Smooth muscle cell of the umbilical artery (primary cell): ENCODE measurements around the gene SH3BP4. TPM values are rescaled to one million over a fixed set of nuclear protein-coding genes. Genes with fewer than 3 reads are reported as not detected.

Source experiments
- total RNA-seq: library from RNA; depleted of rRNA; stranded (reverse); fragments of >200 nt; gene quantifications from 2 replicates; pipeline ENCODE4 v1.2.3, GENCODE V29; 2014

Gene SH3BP4
- 15.4 and 41.1 TPM in 2 replicates for total RNA-seq

DNA sequence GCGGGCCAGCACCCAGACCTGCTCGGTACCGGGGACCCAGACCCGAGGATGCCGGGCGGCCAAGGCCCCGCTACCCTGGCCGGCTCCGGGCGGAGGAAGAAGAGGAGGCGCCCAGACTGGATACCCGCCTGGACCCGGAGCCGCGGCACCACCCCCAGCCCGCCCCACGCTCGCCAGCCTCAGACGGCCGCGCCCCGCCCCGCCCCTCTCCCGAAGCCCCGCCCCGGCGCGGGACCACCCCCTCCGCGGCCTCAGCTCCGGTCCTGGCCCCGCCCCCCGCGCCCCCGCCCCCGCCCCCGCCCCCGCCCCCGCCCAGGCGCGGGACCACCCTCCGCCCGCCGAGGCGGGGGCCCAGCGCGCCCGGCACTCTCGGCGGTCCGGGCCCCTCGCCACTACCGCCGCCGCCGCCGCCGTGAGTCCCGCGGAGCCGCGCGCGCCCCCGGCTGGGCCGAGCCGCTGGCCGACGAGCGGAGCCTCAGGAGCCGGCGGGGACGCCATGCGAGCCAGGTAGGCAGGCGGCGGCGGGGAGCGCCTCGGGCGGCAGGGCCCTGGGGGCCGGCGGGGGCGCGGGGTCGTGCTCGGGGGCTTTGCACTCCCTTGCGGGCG is at the start of gene SH3BP4:
Gene SH3BP4 (plus strand): TSS at position 354 of the 606 bp plus-strand sequence. CDS start 82,986 bp downstream, outside the sequence.

